ENCODE data around the gene THAP5. TPM values are rescaled to one million over a fixed set of nuclear protein-coding genes. Genes with fewer than 3 reads are reported as not detected.

THAP5 gene
- total RNA-seq, 1 experiment from 2014 or later = 24.6 TPM

GRCh38 chr7:108570146-108570755, 745 bp upstream of the THAP5 start:
- in situ Hi-C loops (cut with HindIII; ENCODE audit: low pct_unique_long_range_greater_than_20kb, low sequenced_read_pairs) = no loop called here
- POLR2A ChIA-PET = interaction anchor here (0.5 to 0.7 kb wide), 2 partner anchors 45 to 642 kb away, joined by 3 to 5 read pairs; no protein-coding TSS in a partner anchor
- H3K4me1 ChIP-seq (ENCODE audit: control insufficient read depth, insufficient read depth, low read length) = peaks cover 9% of the 10 kb centered on the region; the same call in 1 of the 2 replicates

GRCh38 chr7:108568801-108569380, 615 bp downstream of the THAP5 start:
- H3K9me3 ChIP-seq (ENCODE audit: control insufficient read depth, insufficient read depth, low read depth, low read length) = no peaks in the 10 kb centered on the region
- in situ Hi-C loops (cut with HindIII; ENCODE audit: low pct_unique_long_range_greater_than_20kb, low sequenced_read_pairs) (no loop called here), intact Hi-C loops (cut with micrococcal nuclease; ENCODE audit: unreplicated experiment) (loop anchor here (5.0 kb wide), 1 partner anchor 42 kb away; the partner anchor contains the start of gene PNPLA8)
- peak overlapping the region; percentile 98 for H3K27ac ChIP-seq (ENCODE audit: low read length)
- H3K36me3 ChIP-seq (ENCODE audit: control insufficient read depth, insufficient read depth, low read length) = peaks cover 19% of the 10 kb centered on the region
- H3K4me1 ChIP-seq (ENCODE audit: control insufficient read depth, insufficient read depth, low read length) = peaks cover 9% of the 10 kb centered on the region; the same call in 1 of the 2 replicates
- ATAC-seq (no peak), DNase-seq (ENCODE audit: low read depth, low spot score) (no peak)
- ChIA-PET POLR2A (no interaction called here), CTCF (no interaction called here)
- peak overlapping the region; percentile 72 to 92 for H3K4me3 ChIP-seq (ENCODE audit: low read depth in 2 of 2, low read length in 2 of 2)
- no peaks in the 10 kb centered on the region for H3K27me3 ChIP-seq (ENCODE audit: control insufficient read depth, insufficient read depth, low read length)
- no TSS peak for BruUV-seq (replicated peaks)
- TF ChIP-seq REST (IDR thresholded peaks at IDR 0.05; ENCODE audit: insufficient read depth in 1 of 2, low read depth in 2 of 2, low read length in 1 of 2) (no peak), POLR2AphosphoS5 (IDR thresholded peaks at IDR 0.05; ENCODE audit: low read depth, low read length) (no peak), TCF7L2 (IDR thresholded peaks at IDR 0.05; ENCODE audit: low read depth, low read length) (no peak), SIN3A (IDR thresholded peaks at IDR 0.05; ENCODE audit: borderline replicate concordance, insufficient read depth, low read depth, low read length) (no peak)

More at GRCh38 chr7:108570146-108570755, 745 bp upstream of the THAP5 start:
- no peaks in the 10 kb centered on the region for H3K27me3 ChIP-seq (ENCODE audit: control insufficient read depth, insufficient read depth, low read length)
- TF ChIP-seq CTCF (IDR thresholded peaks at IDR 0.05) (no peak), SIN3A (IDR thresholded peaks at IDR 0.05; ENCODE audit: borderline replicate concordance, insufficient read depth, low read depth, low read length) (no peak), TCF7L2 (IDR thresholded peaks at IDR 0.05; ENCODE audit: low read depth, low read length) (no peak), REST (IDR thresholded peaks at IDR 0.05; ENCODE audit: insufficient read depth in 1 of 2, low read depth in 2 of 2, low read length in 1 of 2) (no peak), POLR2AphosphoS5 (IDR thresholded peaks at IDR 0.05; ENCODE audit: low read depth, low read length) (no peak)
- BruUV-seq (replicated peaks) = no TSS peak
- CTCF ChIA-PET = no interaction called here
- H3K4me3 ChIP-seq (ENCODE audit: low read depth in 2 of 2, low read length in 2 of 2) = peak overlapping the region; percentile 72 to 92
- peak overlapping the region; percentile 80 for H3K27ac ChIP-seq (ENCODE audit: low read length)
- ATAC-seq (peak; percentile 18), DNase-seq (ENCODE audit: low read depth, low spot score) (no peak)
- no peaks in the 10 kb centered on the region for H3K9me3 ChIP-seq (ENCODE audit: control insufficient read depth, insufficient read depth, low read depth, low read length)
- H3K36me3 ChIP-seq (ENCODE audit: control insufficient read depth, insufficient read depth, low read length) = peaks cover 21% of the 10 kb centered on the region
- intact Hi-C loops (cut with micrococcal nuclease; ENCODE audit: unreplicated experiment) = no loop called here

Data from Panc1 (cell line).